Measurements from ENCODE around the gene SHROOM3.

DNA sequence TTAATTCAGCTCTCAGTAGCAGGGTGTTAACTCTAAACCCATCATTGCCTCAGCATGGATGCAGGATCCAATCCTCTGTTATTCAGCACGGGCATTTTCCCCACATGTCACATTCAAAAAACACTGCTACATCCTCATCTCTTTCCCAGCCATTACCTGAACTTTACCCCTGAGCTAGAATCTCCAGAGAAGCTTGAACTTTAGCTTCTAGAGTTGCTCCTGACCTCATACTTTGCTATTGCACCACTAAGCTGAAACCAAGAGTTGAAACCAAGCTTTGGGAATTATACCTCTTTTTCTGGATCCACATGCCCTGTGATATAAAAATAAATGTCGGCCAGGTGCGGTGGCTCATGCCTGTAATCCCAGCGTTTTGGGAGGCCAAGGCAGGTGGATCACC is 90.7 kb downstream of the SHROOM3 start:
- no peak for TF ChIP-seq POLR2A (IDR thresholded peaks at IDR 0.05; ENCODE audit: low read length)
- TF ChIP-seq GATA1 (IDR thresholded peaks at IDR 0.05; ENCODE audit: low read depth, low read length) = no peak

Data from erythroblast (primary cell).